HEK293 (cell line): Measurements from ENCODE around the gene LCMT1.

Experiments used
- CTCF ChIA-PET: fragments of 350-600 bp; formaldehyde crosslinking; extraction: SDS; loops from one replicate; lab custom pipeline; 2021; ENCODE audit warnings: antibody characterized with exemption; lab: Yijun Ruan, JAX
- POLR2A ChIA-PET: fragments of 300-600 bp; formaldehyde crosslinking; extraction: SDS; loops from one replicate; lab custom pipeline; 2020; ENCODE audit warnings: antibody characterized with exemption, inconsistent platforms; lab: Yijun Ruan, JAX
- H3K27ac ChIP-seq: fragments of 200-500 bp; sonication (Bioruptor generic); 2 replicates; pipeline ENCODE4 v1.5.1; 2014; ENCODE audit warnings: low read depth, low read length, control low read depth, inconsistent platforms; ENCODE audit errors: extremely low read depth
- H3K36me3 ChIP-seq, 2 experiments: fragments of 200-500 bp in 1 of 2; sonication (Bioruptor generic) in 1 of 2; 1 replicate in 1 of 2; 2 replicates in 1 of 2; pipeline ENCODE4 v1.5.1; 2014 to 2017; ENCODE audit warnings: inconsistent platforms in 2 of 2, low read length in 2 of 2; ENCODE audit not compliant: control insufficient read depth in 2 of 2, insufficient read depth in 1 of 2
- H3K4me1 ChIP-seq: fragments of 200-500 bp; sonication (Bioruptor generic); 2 replicates; pipeline ENCODE4 v1.5.1; 2014; ENCODE audit warnings: mild to moderate bottlenecking, low read length, inconsistent platforms; ENCODE audit not compliant: control insufficient read depth, insufficient read depth
- H3K4me3 ChIP-seq: 2 replicates; pipeline ENCODE4 v1.5.1; 2011; ENCODE audit warnings: low read depth, mild to moderate bottlenecking, control low read depth, low read length, moderate library complexity
- H3K9me3 ChIP-seq: fragments of 200-500 bp; sonication (Bioruptor generic); 2 replicates; pipeline ENCODE4 v1.5.1; 2014; ENCODE audit warnings: low read depth, low read length, inconsistent platforms; ENCODE audit not compliant: control insufficient read depth, insufficient read depth
- BCL6B ChIP-seq: fragments of 450-650 bp; formaldehyde crosslinking; IDR thresholded peaks from 2 replicates; pipeline ENCODE4 v1.5.1; 2017; ENCODE audit warnings: missing biosample characterization, missing genetic modification characterization
- GFI1B ChIP-seq: fragments of 450-650 bp; formaldehyde crosslinking; IDR thresholded peaks from 2 replicates; pipeline ENCODE4 v1.5.1; 2016; ENCODE audit warnings: missing biosample characterization, missing genetic modification characterization
- KLF8 ChIP-seq: fragments of 450-650 bp; formaldehyde crosslinking; IDR thresholded peaks from 2 replicates; pipeline ENCODE4 v1.5.1; 2016; ENCODE audit warnings: missing biosample characterization, missing genetic modification characterization
- PRDM2 ChIP-seq: fragments of 450-650 bp; formaldehyde crosslinking; IDR thresholded peaks from 2 replicates; pipeline ENCODE4 v1.5.1; 2016; ENCODE audit warnings: missing biosample characterization, missing genetic modification characterization, borderline replicate concordance
- YY1 ChIP-seq: fragments of 450-650 bp; formaldehyde crosslinking; IDR thresholded peaks from 2 replicates; pipeline ENCODE4 v1.5.1; 2018; ENCODE audit warnings: missing biosample characterization, missing genetic modification characterization
- ZBTB49 ChIP-seq: fragments of 450-650 bp; formaldehyde crosslinking; IDR thresholded peaks from 2 replicates; pipeline ENCODE4 v1.5.1; 2016; ENCODE audit warnings: missing biosample characterization, missing genetic modification characterization, low read depth
- ZNF146 ChIP-seq: fragments of 450-650 bp; formaldehyde crosslinking; IDR thresholded peaks from 2 replicates; pipeline ENCODE4 v1.5.1; 2016; ENCODE audit warnings: missing biosample characterization, missing genetic modification characterization
- ZNF2 ChIP-seq: fragments of 450-650 bp; formaldehyde crosslinking; IDR thresholded peaks from 2 replicates; pipeline ENCODE4 v1.5.1; 2016; ENCODE audit warnings: missing biosample characterization, missing genetic modification characterization
- ZNF23 ChIP-seq: fragments of 450-650 bp; formaldehyde crosslinking; IDR thresholded peaks from 2 replicates; pipeline ENCODE4 v1.5.1; 2016; ENCODE audit warnings: missing biosample characterization, missing genetic modification characterization, borderline replicate concordance
- ZNF311 ChIP-seq: fragments of 450-650 bp; formaldehyde crosslinking; IDR thresholded peaks from 2 replicates; pipeline ENCODE4 v1.5.1; 2017; ENCODE audit warnings: missing biosample characterization, missing genetic modification characterization, borderline replicate concordance
- ZNF324 ChIP-seq: fragments of 450-650 bp; formaldehyde crosslinking; IDR thresholded peaks from 2 replicates; pipeline ENCODE4 v1.5.1; 2016; ENCODE audit warnings: missing biosample characterization, missing genetic modification characterization
- ZNF391 ChIP-seq: fragments of 450-650 bp; formaldehyde crosslinking; IDR thresholded peaks from 2 replicates; pipeline ENCODE4 v1.5.1; 2016; ENCODE audit warnings: low read depth, missing biosample characterization, missing genetic modification characterization, borderline replicate concordance
- ZNF394 ChIP-seq: fragments of 450-650 bp; formaldehyde crosslinking; IDR thresholded peaks from 2 replicates; pipeline ENCODE4 v1.5.1; 2016; ENCODE audit warnings: missing biosample characterization, missing genetic modification characterization, mild to moderate bottlenecking, moderate library complexity, borderline replicate concordance
- ZNF416 ChIP-seq: fragments of 450-650 bp; formaldehyde crosslinking; IDR thresholded peaks from 2 replicates; pipeline ENCODE4 v1.5.1; 2016; ENCODE audit warnings: missing biosample characterization, missing genetic modification characterization
- ZNF514 ChIP-seq: fragments of 450-650 bp; formaldehyde crosslinking; IDR thresholded peaks from 2 replicates; pipeline ENCODE4 v1.5.1; 2016; ENCODE audit warnings: missing biosample characterization, missing genetic modification characterization
- ZNF561 ChIP-seq: fragments of 450-650 bp; IDR thresholded peaks from 2 replicates; pipeline ENCODE4 v1.5.1; 2018; ENCODE audit warnings: missing biosample characterization, missing genetic modification characterization, borderline replicate concordance
- ZNF670 ChIP-seq: fragments of 450-650 bp; formaldehyde crosslinking; IDR thresholded peaks from 2 replicates; pipeline ENCODE4 v1.5.1; 2016; ENCODE audit warnings: missing biosample characterization, missing genetic modification characterization, low read depth
- ZNF701 ChIP-seq: fragments of 450-650 bp; formaldehyde crosslinking; IDR thresholded peaks from 2 replicates; pipeline ENCODE4 v1.5.1; 2016; ENCODE audit warnings: missing biosample characterization, missing genetic modification characterization
- ZSCAN16 ChIP-seq: fragments of 450-650 bp; formaldehyde crosslinking; IDR thresholded peaks from 2 replicates; pipeline ENCODE4 v1.5.1; 2016; ENCODE audit warnings: missing biosample characterization, missing genetic modification characterization
- ZSCAN30 ChIP-seq: fragments of 450-650 bp; IDR thresholded peaks from 2 replicates; pipeline ENCODE4 v1.5.1; 2018; ENCODE audit warnings: missing biosample characterization, mild to moderate bottlenecking, missing genetic modification characterization, moderate library complexity
- ZXDB ChIP-seq: fragments of 450-650 bp; formaldehyde crosslinking; IDR thresholded peaks from 2 replicates; pipeline ENCODE4 v1.5.1; 2016; ENCODE audit warnings: missing biosample characterization, missing genetic modification characterization
- TF ChIP-seq, protein P1 (sequence below): fragments of 450-650 bp; formaldehyde crosslinking; IDR thresholded peaks from 2 replicates; pipeline ENCODE4 v1.5.1; 2017; ENCODE audit warnings: missing biosample characterization, missing genetic modification characterization

The LCMT1 gene

GRCh38 chr16:25198021-25198420 is 86.5 kb downstream of the LCMT1 start:
- Histone ChIP-seq H3K4me3 (no peak overlapping the region), H3K4me1 (no peaks in the 10 kb centered on the region), H3K9me3 (no peaks in the 10 kb centered on the region), H3K36me3 (no peaks in the 10 kb centered on the region), H3K27ac (no peak overlapping the region)
- TF ChIP-seq ZNF311 (tag by site-specific recombination) (no peak), ZNF23 (tag by site-specific recombination) (no peak), KLF8 (no peak), PRDM2 (tag by site-specific recombination) (no peak)
- CTCF ChIA-PET = no interaction called here
- POLR2A ChIA-PET = no interaction called here

- no peaks in the 10 kb centered on the region for H3K4me1 ChIP-seq
- H3K36me3 ChIP-seq = no peaks in the 10 kb centered on the region
- no peak for TF ChIP-seq GFI1B
- no peak for TF ChIP-seq ZXDB (tag by site-specific recombination)
- TF ChIP-seq ZNF391 = no peak
- no peak for TF ChIP-seq ZNF561 (tag by site-specific recombination)
- TF ChIP-seq ZNF394 (tag by site-specific recombination) = no peak
- TF ChIP-seq YY1 (tag by site-specific recombination) = no peak
- H3K27ac ChIP-seq = no peak overlapping the region
- CTCF ChIA-PET = interaction anchor here (0.6 to 1.5 kb wide), 3 partner anchors 9 to 118 kb away, joined by 3 to 6 read pairs (median 3); no protein-coding TSS in a partner anchor
- POLR2A ChIA-PET = no interaction called here
- H3K4me3 ChIP-seq = no peak overlapping the region
- no peaks in the 10 kb centered on the region for H3K9me3 ChIP-seq
Measured at GRCh38 chr16:25199457-25199856, 87.9 kb downstream of the LCMT1 start.

- Histone ChIP-seq H3K9me3 (no peaks in the 10 kb centered on the region), H3K4me3 (no peak overlapping the region), H3K4me1 (no peaks in the 10 kb centered on the region), H3K36me3 (no peaks in the 10 kb centered on the region), H3K27ac (no peak overlapping the region)
- CTCF ChIA-PET = interaction anchor here (0.8 to 1.4 kb wide), 2 partner anchors 13 to 15 kb away, joined by 3 to 6 read pairs; no protein-coding TSS in a partner anchor
- TF ChIP-seq ZNF2 (tag by site-specific recombination) (no peak), ZNF701 (tag by site-specific recombination) (no peak), BCL6B (no peak), ZNF324 (tag by site-specific recombination) (no peak), ZSCAN30 (no peak), ZNF416 (tag by site-specific recombination) (no peak), ZNF514 (tag by site-specific recombination) (no peak), ZSCAN16 (tag by site-specific recombination) (no peak), ZBTB49 (no peak), ZNF670 (tag by site-specific recombination) (no peak), ZNF146 (no peak)
- TF ChIP-seq, protein P1, sequence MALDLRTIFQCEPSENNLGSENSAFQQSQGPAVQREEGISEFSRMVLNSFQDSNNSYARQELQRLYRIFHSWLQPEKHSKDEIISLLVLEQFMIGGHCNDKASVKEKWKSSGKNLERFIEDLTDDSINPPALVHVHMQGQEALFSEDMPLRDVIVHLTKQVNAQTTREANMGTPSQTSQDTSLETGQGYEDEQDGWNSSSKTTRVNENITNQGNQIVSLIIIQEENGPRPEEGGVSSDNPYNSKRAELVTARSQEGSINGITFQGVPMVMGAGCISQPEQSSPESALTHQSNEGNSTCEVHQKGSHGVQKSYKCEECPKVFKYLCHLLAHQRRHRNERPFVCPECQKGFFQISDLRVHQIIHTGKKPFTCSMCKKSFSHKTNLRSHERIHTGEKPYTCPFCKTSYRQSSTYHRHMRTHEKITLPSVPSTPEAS (tag by site-specific recombination) = no peak
- POLR2A ChIA-PET = no interaction called here
Measured at GRCh38 chr16:25210758-25211157, 99.2 kb downstream of the LCMT1 start.
